Thyroid gland (tissue), 4 donors: ENCODE results near the gene SYPL2. TPM values are rescaled to one million over a fixed set of nuclear protein-coding genes. Genes with fewer than 3 reads are reported as not detected.
"Not testable (repeated sequence)": the region's sequence is repeated elsewhere in the genome, so short reads cannot be mapped to it uniquely, and the experiment has no call there.

ENCODE experiments used
- DNase-seq, 2 donors: peaks; one replicate each; pipeline ENCODE4 v3.0.0-alpha.2; 2019
- H3K27ac ChIP-seq, 3 donors: fragments of 200-600 bp; sonication (generic); 1 replicate in 2 of 3; 2 replicates in 1 of 3; pipeline ENCODE4 v1.5.1; 2016 to 2019; ENCODE audit warnings: mild to moderate bottlenecking in 1 of 3, moderate library complexity in 1 of 3
- H3K27me3 ChIP-seq: fragments of 200-600 bp; sonication (generic); one replicate; pipeline ENCODE4 v1.5.1; 2019
- H3K36me3 ChIP-seq, 2 donors: fragments of 200-600 bp; sonication (generic); one replicate each; pipeline ENCODE4 v1.5.1; 2016 to 2019
- H3K4me1 ChIP-seq, 2 donors: fragments of 200-600 bp; sonication (generic); one replicate each; pipeline ENCODE4 v1.5.1; 2017 to 2019
- H3K4me3 ChIP-seq, 3 donors: fragments of 200-600 bp; sonication (generic); replicated peaks in 1 of 3; 1 replicate in 2 of 3; 2 replicates in 1 of 3; pipeline ENCODE4 v1.5.1; 2016; ENCODE audit warnings: mild to moderate bottlenecking in 1 of 3
- H3K9me3 ChIP-seq: fragments of 200-600 bp; sonication (generic); one replicate; pipeline ENCODE4 v1.5.1; 2017
- CTCF ChIP-seq, 6 experiments: fragments of 200-600 bp in 3 of 6; fragments of 450-650 bp in 3 of 6; sonication (generic) in 3 of 6; IDR thresholded peaks; one replicate each; pipeline ENCODE4 v1.5.1; 2016 to 2019; ENCODE audit warnings: antibody characterized with exemption in 6 of 6, mild to moderate bottlenecking in 2 of 6, inconsistent platforms in 1 of 6, moderate library complexity in 1 of 6
- POLR2A ChIP-seq, 2 donors: fragments of 450-650 bp; IDR thresholded peaks; one replicate each; pipeline ENCODE4 v1.6.1; 2017; ENCODE audit warnings: antibody characterized with exemption in 2 of 2, mild to moderate bottlenecking in 2 of 2, moderate library complexity in 1 of 2
- WGBS, 2 donors: methylation state at CpG; one replicate each; pipeline ENCODE4 v1.1.5; 2017; 5-methylcytosine and 5-hydroxymethylcytosine counted together
- intact Hi-C: fragments of 100-400 bp; cut with DNase I; formaldehyde crosslinking; loops from one replicate; pipeline ENCODE4 v1.15.1; 2023
- total RNA-seq, 4 donors: library from RNA; depleted of rRNA; stranded (reverse); fragments of >200 nt; gene quantifications; one replicate each; pipeline ENCODE4 v1.2.3, GENCODE V29; 2016

The SYPL2 gene
- total RNA-seq, 4 donors from 2014 or later, result 7.9 to 12.4 (median 9.1) TPM

GRCh38 chr1:109468903-109469302, 2.6 kb downstream of the SYPL2 start:
- WGBS, 2 donors, result 31 to 36% methylated on average over 2 of the region's 2 CpGs
- TF ChIP-seq CTCF (IDR thresholded peaks at IDR 0.05), result no peak
- no peak for TF ChIP-seq POLR2A (IDR thresholded peaks at IDR 0.05)
- Histone ChIP-seq H3K36me3 (no peaks in the 10 kb centered on the region), H3K27ac (no peak overlapping the region), H3K4me1 (peaks cover 15% of the 10 kb centered on the region in 2 donors), H3K9me3 (no peaks in the 10 kb centered on the region), H3K4me3 (no peak overlapping the region), H3K27me3 (no peaks in the 10 kb centered on the region)
- intact Hi-C loops, result no loop called here
- no peak for DNase-seq

GRCh38 chr1:109470245-109470644, 3.9 kb downstream of the SYPL2 start:
- H3K27ac ChIP-seq, result no peak overlapping the region
- peaks cover 13 to 15% of the 10 kb centered on the region in 2 donors for H3K4me1 ChIP-seq
- 67 to 72% methylated on average over 6 of the region's 6 CpGs for WGBS, 2 donors
- no peaks in the 10 kb centered on the region for H3K9me3 ChIP-seq
- no peaks in the 10 kb centered on the region for H3K36me3 ChIP-seq
- TF ChIP-seq POLR2A (IDR thresholded peaks at IDR 0.05) (no peak), CTCF (IDR thresholded peaks at IDR 0.05) (no peak)
- intact Hi-C loops, result no loop called here
- H3K27me3 ChIP-seq, result no peaks in the 10 kb centered on the region
- DNase-seq, result no peak
- no peak overlapping the region for H3K4me3 ChIP-seq

GRCh38 chr1:109472779-109473178, 6.4 kb downstream of the SYPL2 start:
- Histone ChIP-seq H3K27me3 (no peaks in the 10 kb centered on the region), H3K27ac (no peak overlapping the region), H3K9me3 (no peaks in the 10 kb centered on the region), H3K36me3 (no peaks in the 10 kb centered on the region), H3K4me1 (peaks cover 0 to under 1% of the 10 kb centered on the region in 2 donors), H3K4me3 (no peak overlapping the region)
- 53 to 55% methylated on average over 3 of the region's 3 CpGs for WGBS, 2 donors
- DNase-seq, result no peak
- intact Hi-C loops, result no loop called here
- TF ChIP-seq POLR2A (IDR thresholded peaks at IDR 0.05) (no peak), CTCF (IDR thresholded peaks at IDR 0.05) (no peak)

GRCh38 chr1:109473284-109474057, 7.1 kb downstream of the SYPL2 start:
- H3K9me3 ChIP-seq, H3K27ac ChIP-seq, H3K27me3 ChIP-seq, intact Hi-C loops, H3K4me3 ChIP-seq, H3K4me1 ChIP-seq, H3K36me3 ChIP-seq, DNase-seq: not testable (repeated sequence)
- WGBS, 2 donors, result 82 to 91% methylated on average over 9 to 12 of the region's 12 CpGs

- no peak for DNase-seq
- whole genome bisulfite sequencing, 2 donors, result 74 to 85% methylated on average over 1 of the region's 1 CpG
- H3K27me3 ChIP-seq, result no peaks in the 10 kb centered on the region
- no peak overlapping the region for H3K4me3 ChIP-seq
- H3K4me1 ChIP-seq, result no peaks in the 10 kb centered on the region
- no peak for TF ChIP-seq POLR2A (IDR thresholded peaks at IDR 0.05)
- no peak for TF ChIP-seq CTCF (IDR thresholded peaks at IDR 0.05)
- H3K9me3 ChIP-seq, result no peaks in the 10 kb centered on the region
- H3K27ac ChIP-seq, result no peak overlapping the region
- H3K36me3 ChIP-seq, result no peaks in the 10 kb centered on the region
- intact Hi-C loops, result no loop called here
Observed at GRCh38 chr1:109474697-109475096, 8.4 kb downstream of the SYPL2 start.
